COR-L47 (cell line): ENCODE data around the gene SLC2A1.

Source experiments
- DNase-seq: peaks from one replicate; lab custom pipeline; 2025; lab: John Stamatoyannopoulos, UW

Gene SLC2A1

GRCh38 chr1:42942444-42942843 is 16.2 kb downstream of the SLC2A1 start:
- no peak for DNase-seq

DNA sequence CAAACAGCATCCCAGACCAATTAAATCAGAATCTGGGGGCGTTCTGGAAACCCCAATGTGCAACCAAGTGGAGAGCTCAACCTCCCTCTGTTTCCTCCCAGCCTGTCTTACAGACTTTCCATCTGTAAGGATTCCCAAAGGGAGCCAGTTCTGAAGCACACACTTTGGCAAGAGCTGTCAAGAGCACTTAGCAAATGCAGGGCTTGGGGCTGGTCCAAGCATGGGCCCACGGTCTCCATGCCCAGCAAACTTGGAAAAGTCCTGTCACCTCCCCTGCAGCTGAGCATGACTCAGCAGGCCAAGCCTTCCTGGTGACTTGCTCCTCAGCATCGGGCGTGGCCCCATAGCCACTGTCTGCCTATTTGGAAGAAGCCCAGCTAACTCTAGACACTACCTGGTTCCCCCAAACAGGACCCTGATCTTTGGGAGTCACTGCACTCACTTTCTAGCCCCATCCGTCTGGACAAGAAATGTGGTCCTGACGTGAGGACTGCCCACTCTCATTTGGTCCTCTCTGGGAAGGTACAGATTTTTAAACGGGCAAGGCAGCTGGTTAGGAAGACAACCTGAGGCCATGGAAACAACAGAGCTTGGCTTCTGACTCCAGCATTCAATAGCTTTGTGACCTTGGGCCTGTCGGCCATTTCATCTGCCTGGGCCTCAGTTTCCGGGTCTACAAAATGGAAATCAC is 16.9 kb downstream of the SLC2A1 start:
- DNase-seq, result no peak

- DNase-seq, result no peak
Measured at GRCh38 chr1:42940851-42941639, 17.6 kb downstream of the SLC2A1 start.

DNA sequence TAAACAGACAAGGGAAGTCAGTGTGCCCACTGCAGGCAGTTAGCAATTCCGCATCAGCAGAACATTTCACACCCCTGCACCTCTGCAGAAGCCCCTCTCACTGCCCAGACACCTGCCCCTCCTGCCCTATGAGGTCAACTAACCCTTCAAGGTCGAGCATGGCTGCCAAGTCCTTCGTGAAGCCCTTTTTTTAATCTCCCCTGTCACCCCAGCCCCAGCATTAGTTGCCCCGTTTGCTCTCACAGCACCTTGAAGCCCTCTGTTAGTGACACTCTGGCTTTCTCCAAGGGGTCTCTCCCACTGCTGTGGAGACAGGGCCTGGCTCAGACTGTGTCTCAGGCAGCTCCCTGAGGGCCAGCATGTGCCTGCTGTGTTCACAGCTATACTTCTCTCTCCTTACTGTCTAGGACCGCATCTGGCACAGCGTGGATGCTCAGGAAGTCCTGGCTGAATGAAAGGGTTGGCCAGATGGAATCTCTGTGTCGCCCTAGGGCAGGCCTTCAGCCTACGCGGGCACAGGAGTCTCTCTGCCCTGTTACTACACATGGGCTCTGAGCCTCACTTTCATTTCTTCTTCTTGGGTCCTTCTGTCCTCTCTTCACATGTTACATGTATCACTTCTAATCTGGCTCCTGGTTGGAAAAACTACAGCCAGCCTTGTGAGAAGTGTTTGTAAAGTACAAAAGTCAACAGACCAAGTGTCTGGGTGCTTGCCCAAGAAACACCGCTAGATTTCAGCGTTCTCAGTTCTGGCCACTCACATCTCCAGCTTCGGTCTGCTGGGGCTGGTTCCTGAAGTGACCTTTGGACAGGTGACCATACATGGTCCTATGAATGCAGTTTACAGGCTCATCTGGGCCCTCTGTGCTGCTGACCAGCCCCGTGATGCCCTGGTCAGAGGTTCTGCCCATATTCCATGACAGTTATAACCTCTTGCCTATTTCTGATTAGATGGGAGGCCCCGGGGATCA is 19.7 kb downstream of the SLC2A1 start:
- DNase-seq, result no peak

GRCh38 chr1:42937836-42938644 is 20.6 kb downstream of the SLC2A1 start:
- DNase-seq, result no peak

GRCh38 chr1:42937141-42937696 is 21.4 kb downstream of the SLC2A1 start:
- no peak for DNase-seq

DNA sequence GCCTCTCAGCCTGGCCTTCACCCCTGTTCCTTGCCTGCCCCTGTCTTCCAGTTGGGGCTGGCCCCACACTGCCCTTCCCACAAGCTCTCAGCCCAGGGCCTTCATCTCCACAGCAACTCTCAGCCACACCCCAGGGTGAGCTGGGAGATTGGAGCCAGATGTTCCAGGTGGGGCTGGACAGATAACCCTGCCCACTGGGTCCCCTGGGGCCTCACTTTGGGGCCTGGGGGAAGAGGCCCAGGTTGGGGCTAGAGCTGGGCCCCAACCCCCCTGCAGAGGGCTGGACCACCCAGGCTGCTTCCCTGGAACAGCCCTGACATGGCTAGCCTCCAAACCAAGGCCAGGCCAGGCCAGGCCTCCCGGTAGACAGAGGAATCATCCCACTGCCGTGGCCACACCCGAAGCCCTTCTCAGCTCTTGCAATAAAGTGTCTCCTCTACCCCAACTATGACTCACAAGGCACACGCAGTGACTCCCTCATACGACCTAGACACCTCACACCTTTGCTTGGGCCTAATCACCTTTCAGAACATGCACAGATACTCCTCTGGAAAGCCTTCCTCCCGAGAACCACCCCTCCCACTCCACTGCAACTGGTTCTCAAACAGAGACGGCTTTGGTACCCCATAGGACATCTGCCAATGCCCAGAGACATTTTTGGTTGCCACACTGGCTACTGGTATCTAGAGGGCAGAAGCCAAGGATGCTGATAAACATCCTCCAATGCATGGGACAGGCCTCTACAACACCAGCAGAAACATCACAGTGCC is 22.2 kb downstream of the SLC2A1 start:
- DNase-seq, result no peak

GRCh38 chr1:42935971-42936308 is 22.7 kb downstream of the SLC2A1 start:
- DNase-seq, result no peak

DNA sequence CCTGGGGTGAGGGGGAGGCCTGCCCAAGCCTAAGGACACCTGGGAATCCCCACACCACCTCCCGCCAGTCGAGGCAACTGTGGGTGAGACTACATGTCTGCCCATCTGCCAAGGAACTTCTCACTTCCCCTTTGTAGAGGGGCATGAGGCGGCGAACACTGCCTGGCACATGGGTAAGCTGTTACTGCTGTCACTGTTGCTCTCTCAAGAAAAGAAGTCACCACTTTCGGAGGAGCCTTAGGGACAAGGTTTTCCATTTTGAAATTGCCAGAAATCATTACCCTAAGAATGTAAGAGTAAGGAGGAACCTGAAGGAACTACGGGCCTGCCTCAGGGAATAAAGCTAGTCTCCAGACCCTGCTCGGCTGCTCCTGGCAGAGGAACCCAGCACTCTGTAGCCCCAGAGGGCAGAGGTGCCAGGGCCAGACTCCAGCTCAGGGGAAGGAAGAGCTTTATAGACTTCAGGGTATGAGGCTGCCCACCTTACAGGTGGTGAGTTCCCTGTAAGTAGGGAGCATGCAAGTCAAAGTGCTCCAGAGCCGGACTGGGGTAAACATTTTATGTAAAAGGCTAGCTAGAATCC is 23.3 kb downstream of the SLC2A1 start:
- no peak for DNase-seq

GRCh38 chr1:42934541-42935312 is 23.9 kb downstream of the SLC2A1 start:
- DNase-seq, result no peak

GRCh38 chr1:42933610-42934491 is 24.8 kb downstream of the SLC2A1 start:
- no peak for DNase-seq

DNA sequence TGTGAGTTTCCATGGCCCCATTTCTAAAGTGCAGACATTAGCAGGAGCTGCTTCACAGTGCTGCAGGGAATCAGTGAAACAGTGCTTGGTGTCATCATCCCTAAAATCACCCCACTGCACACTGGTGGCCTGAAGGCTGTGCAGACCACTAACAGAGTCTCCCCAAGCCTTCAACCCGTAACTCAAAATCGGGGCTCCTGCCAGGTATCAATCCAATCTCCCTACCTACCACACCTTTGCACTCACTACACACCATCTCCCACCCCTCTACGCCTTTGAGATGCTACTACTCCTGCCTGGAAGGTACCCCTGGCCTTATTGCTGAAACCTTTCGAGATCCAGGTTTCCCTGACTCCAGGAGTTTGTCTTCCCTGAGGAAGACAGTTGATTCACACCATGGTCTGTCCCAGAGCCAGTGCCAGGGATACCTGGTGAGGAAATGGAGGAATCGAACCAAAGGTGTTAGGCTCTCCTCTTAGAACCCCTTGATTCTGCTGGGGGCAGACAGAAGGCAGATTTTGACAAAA is 25.5 kb downstream of the SLC2A1 start:
- DNase-seq, result no peak

GRCh38 chr1:42932442-42932941 is 26.2 kb downstream of the SLC2A1 start:
- DNase-seq, result no peak

DNA sequence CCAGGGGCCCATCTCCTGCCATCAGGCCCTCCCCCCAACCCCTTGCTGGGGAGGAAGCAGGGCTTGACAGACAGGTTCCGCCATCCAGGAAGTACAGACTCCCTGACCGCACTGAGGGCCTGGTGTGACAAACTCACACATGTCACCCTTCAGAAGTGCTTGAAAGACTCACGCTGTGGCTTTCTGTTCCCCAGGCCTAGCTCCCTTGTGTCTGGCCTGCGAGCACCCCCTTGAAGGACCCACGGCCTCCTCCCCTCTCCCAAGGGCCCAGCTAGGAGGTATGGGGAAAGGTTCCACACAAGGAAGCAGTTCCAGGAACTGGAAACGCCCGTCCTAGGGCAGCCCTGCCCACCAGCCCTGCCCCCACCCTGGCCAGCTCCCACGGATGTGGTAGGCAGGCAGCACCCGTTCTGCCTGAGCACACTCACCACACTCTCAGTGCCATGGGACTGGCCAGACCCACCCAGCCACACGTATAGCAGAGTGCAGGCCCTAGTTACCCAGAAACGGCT is 26.7 kb downstream of the SLC2A1 start:
- no peak for DNase-seq

DNA sequence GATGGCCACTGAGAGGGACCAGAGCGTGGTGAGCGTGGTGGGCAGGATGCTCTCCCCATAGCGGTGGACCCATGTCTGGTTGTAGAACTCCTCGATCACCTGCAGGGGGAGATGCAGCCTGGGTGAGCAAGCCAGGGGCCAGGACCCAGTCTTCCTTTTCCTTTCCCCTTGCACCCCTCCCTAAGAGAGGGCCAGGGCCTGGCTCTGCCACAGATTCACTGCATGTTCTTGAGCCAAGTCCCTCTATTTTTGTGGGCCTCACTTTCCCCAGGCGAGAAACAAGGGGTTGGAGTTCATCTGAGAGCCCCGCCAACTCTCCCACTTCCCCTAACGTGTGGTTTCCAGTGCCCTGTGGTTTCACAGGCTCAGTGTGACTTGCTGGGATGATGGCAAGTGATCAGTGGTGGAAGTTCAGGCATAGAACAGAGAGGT is 27.5 kb downstream of the SLC2A1 start:
- peak; percentile 9 for DNase-seq

DNA sequence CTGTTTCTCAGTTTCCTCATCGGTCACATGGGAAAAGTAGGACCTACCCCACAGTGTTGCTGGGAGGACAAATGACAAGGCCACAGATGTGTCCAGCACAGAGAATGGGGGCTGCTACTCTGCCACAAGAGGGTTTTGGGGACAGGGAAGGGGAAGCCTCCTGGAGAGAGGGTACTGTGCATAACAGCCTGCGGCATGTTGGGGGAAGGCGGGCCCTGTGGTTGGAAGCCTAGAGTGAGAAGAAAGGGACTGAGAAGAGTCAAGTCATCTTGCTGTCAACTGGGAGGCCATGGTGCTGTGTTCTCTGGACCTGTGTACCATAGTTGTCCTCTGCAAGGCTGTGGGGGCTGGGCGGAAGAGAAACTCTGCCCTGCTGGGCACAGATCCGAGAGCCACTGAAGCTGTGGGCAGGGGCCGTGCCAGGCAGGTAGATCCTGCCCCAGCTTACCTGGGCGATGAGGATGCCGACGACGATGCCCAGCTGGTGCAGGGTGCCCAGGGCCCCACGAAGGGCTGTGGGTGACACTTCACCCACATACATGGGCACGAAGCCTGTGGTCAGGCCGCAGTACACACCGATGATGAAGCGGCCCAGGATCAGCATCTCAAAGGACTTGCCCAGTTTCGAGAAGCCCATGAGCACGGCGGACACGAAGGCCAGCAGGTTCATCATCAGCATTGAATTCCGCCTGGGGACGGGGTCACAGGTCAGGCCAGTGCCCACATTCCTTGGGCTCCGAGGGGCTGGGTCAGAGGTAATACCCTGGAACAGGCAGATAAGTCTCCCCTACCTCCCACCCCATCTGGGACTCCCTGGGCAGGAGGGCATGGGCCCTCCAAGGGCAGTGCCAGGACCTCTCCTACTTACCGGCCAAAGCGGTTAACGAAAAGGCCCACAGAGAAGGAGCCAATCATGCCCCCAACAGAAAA is 28.2 kb downstream of the SLC2A1 start:
- DNase-seq, result no peak
